GM23338 (cell line): Measurements from ENCODE around the gene GNAT3. TPM values are rescaled to one million over a fixed set of nuclear protein-coding genes. Genes with fewer than 3 reads are reported as not detected.

Source experiments
- ATAC-seq: fragments of 200-7000 bp; cut with Tn5 transposase; 3 replicates; pipeline ENCODE4 v1.9.1; 2020
- DNase-seq: peaks from one replicate; pipeline ENCODE4 v3.0.0-alpha.2; 2015; ENCODE audit warnings: low spot score
- H2AFZ ChIP-seq: fragments of 200-600 bp; sonication (generic); 2 replicates; pipeline ENCODE4 v1.8.0; 2016; ENCODE audit warnings: antibody characterized with exemption, mild to moderate bottlenecking, moderate library complexity
- H3F3A ChIP-seq: fragments of 200-600 bp; sonication (generic); replicated peaks from 2 replicates; pipeline ENCODE4 v1.8.0; 2017; ENCODE audit warnings: antibody characterized with exemption, mixed run types, low read depth
- H3K27ac ChIP-seq: fragments of 200-600 bp; sonication (generic); 2 replicates; pipeline ENCODE4 v1.6.1; 2016; ENCODE audit warnings: low read depth
- H3K27me3 ChIP-seq: fragments of 200-600 bp; sonication (generic); 2 replicates; pipeline ENCODE4 v1.8.0; 2016; ENCODE audit warnings: mild to moderate bottlenecking, mixed run types, moderate library complexity; ENCODE audit not compliant: insufficient read depth
- H3K36me3 ChIP-seq: fragments of 200-600 bp; sonication (generic); 2 replicates; pipeline ENCODE4 v1.8.0; 2016; ENCODE audit warnings: mild to moderate bottlenecking; ENCODE audit not compliant: insufficient read depth
- H3K4me1 ChIP-seq: fragments of 200-600 bp; sonication (generic); 2 replicates; pipeline ENCODE4 v1.8.0; 2016; ENCODE audit warnings: mild to moderate bottlenecking, moderate library complexity; ENCODE audit not compliant: insufficient read depth
- H3K4me2 ChIP-seq: fragments of 200-600 bp; sonication (generic); 2 replicates; pipeline ENCODE4 v1.7.1; 2017; ENCODE audit warnings: mixed run types
- H3K4me3 ChIP-seq: fragments of 200-600 bp; sonication (generic); 2 replicates; pipeline ENCODE4 v1.6.1; 2016; ENCODE audit warnings: mixed run types
- H3K79me2 ChIP-seq: fragments of 200-600 bp; sonication (generic); replicated peaks from 2 replicates; pipeline ENCODE4 v1.8.0; 2017; ENCODE audit warnings: mild to moderate bottlenecking; ENCODE audit not compliant: insufficient read depth
- H3K9me2 ChIP-seq: fragments of 200-600 bp; sonication (generic); 2 replicates; pipeline ENCODE4 v1.8.0; 2017; ENCODE audit not compliant: insufficient read depth
- H4K20me1 ChIP-seq: fragments of 200-600 bp; sonication (generic); replicated peaks from 2 replicates; pipeline ENCODE4 v1.8.0; 2017; ENCODE audit warnings: mild to moderate bottlenecking; ENCODE audit not compliant: insufficient read depth
- H3K27ac Mint-ChIP-seq: 2 replicates; pipeline ENCODE4 v1.8.0; 2020; ENCODE audit warnings: inconsistent platforms, mild to moderate bottlenecking, moderate library complexity, mixed read lengths
- H3K27me3 Mint-ChIP-seq: 3 replicates; pipeline ENCODE4 v1.8.0; 2022; ENCODE audit warnings: low read depth, mild to moderate bottlenecking, moderate library complexity, mixed read lengths, inconsistent platforms; ENCODE audit not compliant: insufficient read depth, poor library complexity
- H3K36me3 Mint-ChIP-seq: 3 replicates; pipeline ENCODE4 v1.8.0; 2021; ENCODE audit warnings: low read depth, mild to moderate bottlenecking, inconsistent platforms, moderate library complexity, mixed read lengths
- H3K4me1 Mint-ChIP-seq: 3 replicates; pipeline ENCODE4 v1.8.0; 2020; ENCODE audit warnings: mild to moderate bottlenecking, inconsistent platforms, mixed read lengths
- H3K4me3 Mint-ChIP-seq: 3 replicates; pipeline ENCODE4 v1.8.0; 2021; ENCODE audit warnings: moderate library complexity, mild to moderate bottlenecking, inconsistent platforms, mixed read lengths
- H3K9me3 Mint-ChIP-seq: 3 replicates; pipeline ENCODE4 v1.8.0; 2020; ENCODE audit warnings: moderate library complexity, mild to moderate bottlenecking, inconsistent platforms, mixed read lengths
- CREB1 ChIP-seq: fragments of 250-450 bp; sonication (Bioruptor Pico); IDR thresholded peaks from 2 replicates; pipeline ENCODE4 v1.5.0; 2020; ENCODE audit warnings: low read depth, mild to moderate bottlenecking, moderate library complexity
- EZH2 ChIP-seq: fragments of 200-600 bp; sonication (generic); IDR thresholded peaks from one replicate; pipeline ENCODE4 v1.8.0; 2017; ENCODE audit warnings: antibody characterized with exemption, mild to moderate bottlenecking, low read depth; ENCODE audit not compliant: unreplicated experiment
- EZH2phosphoT487 ChIP-seq: fragments of 200-600 bp; sonication (generic); IDR thresholded peaks from one replicate; pipeline ENCODE4 v1.8.1; 2018; ENCODE audit warnings: antibody characterized with exemption; ENCODE audit not compliant: unreplicated experiment
- JUNB ChIP-seq: IDR thresholded peaks from one replicate; pipeline ENCODE4 v1.6.1; 2016; ENCODE audit warnings: antibody characterized with exemption; ENCODE audit not compliant: unreplicated experiment
- NANOG ChIP-seq: IDR thresholded peaks from 2 replicates; pipeline ENCODE4 v1.6.1; 2016; ENCODE audit warnings: antibody characterized with exemption, borderline replicate concordance
- POLR2AphosphoS5 ChIP-seq: IDR thresholded peaks from 2 replicates; pipeline ENCODE4 v1.6.1; 2016; ENCODE audit warnings: antibody characterized with exemption, low read depth
- STAT1 ChIP-seq: IDR thresholded peaks from one replicate; pipeline ENCODE4 v1.6.1; 2016; ENCODE audit warnings: antibody characterized with exemption; ENCODE audit not compliant: unreplicated experiment
- ZNF114 ChIP-seq: fragments of 250-450 bp; sonication (Bioruptor Pico); IDR thresholded peaks from 2 replicates; pipeline ENCODE4 v1.5.0; 2020; ENCODE audit warnings: mild to moderate bottlenecking, moderate library complexity
- ZNF331 ChIP-seq: fragments of 250-450 bp; sonication (Bioruptor Pico); IDR thresholded peaks from 2 replicates; pipeline ENCODE4 v1.5.0; 2020; ENCODE audit warnings: low read depth, mild to moderate bottlenecking, moderate library complexity
- polyA plus RNA-seq: library from polyadenylated mRNA; unstranded; fragments of >200 nt; fragmentation: Nextera tagmentation; extraction: Ambion mirVana; gene quantifications from 2 replicates; pipeline ENCODE4 v1.2.1, GENCODE V29; 2016
- total RNA-seq: library from RNA; depleted of rRNA; stranded (reverse); fragments of >200 nt; shearing (Covaris generic); gene quantifications from 2 replicates; pipeline ENCODE4 v1.2.3, GENCODE V29; 2014
- TF ChIP-seq, protein P1 (sequence below): fragments of 250-450 bp; sonication (Bioruptor Pico); IDR thresholded peaks from 2 replicates; pipeline ENCODE4 v1.5.0; 2020; ENCODE audit warnings: mild to moderate bottlenecking, moderate library complexity
- TF ChIP-seq, protein P2 (sequence below): IDR thresholded peaks from one replicate; pipeline ENCODE4 v1.6.1; 2018; ENCODE audit warnings: antibody characterized with exemption; ENCODE audit not compliant: unreplicated experiment
- TF ChIP-seq, protein P3 (sequence below): IDR thresholded peaks from 2 replicates; pipeline ENCODE4 v1.6.1; 2016; ENCODE audit warnings: antibody characterized with exemption
- TF ChIP-seq, protein P4 (sequence below), 2 experiments: fragments of 200-600 bp in 1 of 2; sonication (generic) in 1 of 2; conservative IDR thresholded peaks; 2 replicates each; pipeline versions ENCODE4 v1.5.1 to v1.6.1; 2016 to 2017; ENCODE audit warnings: antibody characterized with exemption in 2 of 2, low read depth in 2 of 2, mild to moderate bottlenecking in 2 of 2, moderate library complexity in 1 of 2

The GNAT3 gene
- total and polyA plus RNA-seq, 2 experiments from 2014 or later: not detected

DNA sequence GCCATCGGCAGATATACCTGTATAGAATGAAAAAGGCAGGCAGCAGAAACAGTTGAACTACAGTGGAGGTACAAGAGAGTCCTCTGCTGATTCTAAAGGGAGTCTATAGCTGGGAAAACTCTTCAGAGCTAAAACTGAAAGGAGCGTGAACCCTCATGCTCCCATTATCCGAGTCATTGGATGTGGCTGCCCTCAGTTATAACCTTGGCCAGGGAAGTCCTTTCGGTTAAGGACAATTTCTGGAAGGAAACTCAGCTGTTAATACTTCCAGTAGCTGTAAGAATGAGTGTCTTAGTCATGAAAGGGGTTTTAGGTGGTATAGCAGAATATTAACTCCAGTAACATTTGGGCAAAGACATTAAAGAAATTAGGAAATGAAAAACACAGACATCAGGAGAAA lies 14.6 kb upstream of the GNAT3 start:
- no peaks in the 10 kb centered on the region; the same call in 1 of the 2 replicates for H3K36me3 ChIP-seq
- 0 out of 2 replicates have a peak overlapping the region, but pooled peaks have one; percentile 63 for H2AFZ ChIP-seq
- Mint-ChIP-seq H3K4me3 (no peak overlapping the region), H3K4me1 (no peaks in the 10 kb centered on the region), H3K27ac (no peak overlapping the region), H3K36me3 (no peaks in the 10 kb centered on the region), H3K27me3 (peaks cover 3% of the 10 kb centered on the region), H3K9me3 (no peaks in the 10 kb centered on the region)
- DNase-seq (no peak), ATAC-seq (no peak)
- H3K4me2 ChIP-seq: no peak overlapping the region
- no peaks in the 10 kb centered on the region for H3K27me3 ChIP-seq
- H3F3A ChIP-seq: no peaks in the 10 kb centered on the region
- no peaks in the 10 kb centered on the region for H4K20me1 ChIP-seq
- no peaks in the 10 kb centered on the region for H3K79me2 ChIP-seq
- H3K4me3 ChIP-seq: no peak overlapping the region
- TF ChIP-seq POLR2AphosphoS5 (no peak), JUNB (no peak), CREB1 (CRISPR knock-in tag) (no peak), ZNF331 (CRISPR knock-in tag) (no peak), EZH2phosphoT487 (no peak), ZNF114 (CRISPR knock-in tag) (no peak), EZH2 (no peak), STAT1 (no peak), NANOG (no peak)
- TF ChIP-seq, protein P1, sequence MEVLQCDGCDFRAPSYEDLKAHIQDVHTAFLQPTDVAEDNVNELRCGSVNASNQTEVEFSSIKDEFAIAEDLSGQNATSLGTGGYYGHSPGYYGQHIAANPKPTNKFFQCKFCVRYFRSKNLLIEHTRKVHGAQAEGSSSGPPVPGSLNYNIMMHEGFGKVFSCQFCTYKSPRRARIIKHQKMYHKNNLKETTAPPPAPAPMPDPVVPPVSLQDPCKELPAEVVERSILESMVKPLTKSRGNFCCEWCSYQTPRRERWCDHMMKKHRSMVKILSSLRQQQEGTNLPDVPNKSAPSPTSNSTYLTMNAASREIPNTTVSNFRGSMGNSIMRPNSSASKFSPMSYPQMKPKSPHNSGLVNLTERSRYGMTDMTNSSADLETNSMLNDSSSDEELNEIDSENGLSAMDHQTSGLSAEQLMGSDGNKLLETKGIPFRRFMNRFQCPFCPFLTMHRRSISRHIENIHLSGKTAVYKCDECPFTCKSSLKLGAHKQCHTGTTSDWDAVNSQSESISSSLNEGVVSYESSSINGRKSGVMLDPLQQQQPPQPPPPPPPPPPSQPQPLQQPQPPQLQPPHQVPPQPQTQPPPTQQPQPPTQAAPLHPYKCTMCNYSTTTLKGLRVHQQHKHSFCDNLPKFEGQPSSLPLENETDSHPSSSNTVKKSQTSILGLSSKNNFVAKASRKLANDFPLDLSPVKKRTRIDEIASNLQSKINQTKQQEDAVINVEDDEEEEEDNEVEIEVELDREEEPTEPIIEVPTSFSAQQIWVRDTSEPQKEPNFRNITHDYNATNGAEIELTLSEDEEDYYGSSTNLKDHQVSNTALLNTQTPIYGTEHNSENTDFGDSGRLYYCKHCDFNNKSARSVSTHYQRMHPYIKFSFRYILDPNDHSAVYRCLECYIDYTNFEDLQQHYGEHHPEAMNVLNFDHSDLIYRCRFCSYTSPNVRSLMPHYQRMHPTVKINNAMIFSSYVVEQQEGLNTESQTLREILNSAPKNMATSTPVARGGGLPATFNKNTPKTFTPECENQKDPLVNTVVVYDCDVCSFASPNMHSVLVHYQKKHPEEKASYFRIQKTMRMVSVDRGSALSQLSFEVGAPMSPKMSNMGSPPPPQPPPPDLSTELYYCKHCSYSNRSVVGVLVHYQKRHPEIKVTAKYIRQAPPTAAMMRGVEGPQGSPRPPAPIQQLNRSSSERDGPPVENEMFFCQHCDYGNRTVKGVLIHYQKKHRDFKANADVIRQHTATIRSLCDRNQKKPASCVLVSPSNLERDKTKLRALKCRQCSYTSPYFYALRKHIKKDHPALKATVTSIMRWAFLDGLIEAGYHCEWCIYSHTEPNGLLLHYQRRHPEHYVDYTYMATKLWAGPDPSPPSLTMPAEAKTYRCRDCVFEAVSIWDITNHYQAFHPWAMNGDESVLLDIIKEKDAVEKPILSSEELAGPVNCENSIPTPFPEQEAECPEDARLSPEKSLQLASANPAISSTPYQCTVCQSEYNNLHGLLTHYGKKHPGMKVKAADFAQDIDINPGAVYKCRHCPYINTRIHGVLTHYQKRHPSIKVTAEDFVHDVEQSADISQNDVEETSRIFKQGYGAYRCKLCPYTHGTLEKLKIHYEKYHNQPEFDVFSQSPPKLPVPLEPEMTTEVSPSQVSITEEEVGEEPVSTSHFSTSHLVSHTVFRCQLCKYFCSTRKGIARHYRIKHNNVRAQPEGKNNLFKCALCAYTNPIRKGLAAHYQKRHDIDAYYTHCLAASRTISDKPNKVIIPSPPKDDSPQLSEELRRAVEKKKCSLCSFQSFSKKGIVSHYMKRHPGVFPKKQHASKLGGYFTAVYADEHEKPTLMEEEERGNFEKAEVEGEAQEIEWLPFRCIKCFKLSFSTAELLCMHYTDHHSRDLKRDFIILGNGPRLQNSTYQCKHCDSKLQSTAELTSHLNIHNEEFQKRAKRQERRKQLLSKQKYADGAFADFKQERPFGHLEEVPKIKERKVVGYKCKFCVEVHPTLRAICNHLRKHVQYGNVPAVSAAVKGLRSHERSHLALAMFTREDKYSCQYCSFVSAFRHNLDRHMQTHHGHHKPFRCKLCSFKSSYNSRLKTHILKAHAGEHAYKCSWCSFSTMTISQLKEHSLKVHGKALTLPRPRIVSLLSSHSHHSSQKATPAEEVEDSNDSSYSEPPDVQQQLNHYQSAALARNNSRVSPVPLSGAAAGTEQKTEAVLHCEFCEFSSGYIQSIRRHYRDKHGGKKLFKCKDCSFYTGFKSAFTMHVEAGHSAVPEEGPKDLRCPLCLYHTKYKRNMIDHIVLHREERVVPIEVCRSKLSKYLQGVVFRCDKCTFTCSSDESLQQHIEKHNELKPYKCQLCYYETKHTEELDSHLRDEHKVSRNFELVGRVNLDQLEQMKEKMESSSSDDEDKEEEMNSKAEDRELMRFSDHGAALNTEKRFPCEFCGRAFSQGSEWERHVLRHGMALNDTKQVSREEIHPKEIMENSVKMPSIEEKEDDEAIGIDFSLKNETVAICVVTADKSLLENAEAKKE (CRISPR knock-in tag): no peak
- TF ChIP-seq, protein P2, sequence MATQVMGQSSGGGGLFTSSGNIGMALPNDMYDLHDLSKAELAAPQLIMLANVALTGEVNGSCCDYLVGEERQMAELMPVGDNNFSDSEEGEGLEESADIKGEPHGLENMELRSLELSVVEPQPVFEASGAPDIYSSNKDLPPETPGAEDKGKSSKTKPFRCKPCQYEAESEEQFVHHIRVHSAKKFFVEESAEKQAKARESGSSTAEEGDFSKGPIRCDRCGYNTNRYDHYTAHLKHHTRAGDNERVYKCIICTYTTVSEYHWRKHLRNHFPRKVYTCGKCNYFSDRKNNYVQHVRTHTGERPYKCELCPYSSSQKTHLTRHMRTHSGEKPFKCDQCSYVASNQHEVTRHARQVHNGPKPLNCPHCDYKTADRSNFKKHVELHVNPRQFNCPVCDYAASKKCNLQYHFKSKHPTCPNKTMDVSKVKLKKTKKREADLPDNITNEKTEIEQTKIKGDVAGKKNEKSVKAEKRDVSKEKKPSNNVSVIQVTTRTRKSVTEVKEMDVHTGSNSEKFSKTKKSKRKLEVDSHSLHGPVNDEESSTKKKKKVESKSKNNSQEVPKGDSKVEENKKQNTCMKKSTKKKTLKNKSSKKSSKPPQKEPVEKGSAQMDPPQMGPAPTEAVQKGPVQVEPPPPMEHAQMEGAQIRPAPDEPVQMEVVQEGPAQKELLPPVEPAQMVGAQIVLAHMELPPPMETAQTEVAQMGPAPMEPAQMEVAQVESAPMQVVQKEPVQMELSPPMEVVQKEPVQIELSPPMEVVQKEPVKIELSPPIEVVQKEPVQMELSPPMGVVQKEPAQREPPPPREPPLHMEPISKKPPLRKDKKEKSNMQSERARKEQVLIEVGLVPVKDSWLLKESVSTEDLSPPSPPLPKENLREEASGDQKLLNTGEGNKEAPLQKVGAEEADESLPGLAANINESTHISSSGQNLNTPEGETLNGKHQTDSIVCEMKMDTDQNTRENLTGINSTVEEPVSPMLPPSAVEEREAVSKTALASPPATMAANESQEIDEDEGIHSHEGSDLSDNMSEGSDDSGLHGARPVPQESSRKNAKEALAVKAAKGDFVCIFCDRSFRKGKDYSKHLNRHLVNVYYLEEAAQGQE: no peak
- TF ChIP-seq, protein P3, sequence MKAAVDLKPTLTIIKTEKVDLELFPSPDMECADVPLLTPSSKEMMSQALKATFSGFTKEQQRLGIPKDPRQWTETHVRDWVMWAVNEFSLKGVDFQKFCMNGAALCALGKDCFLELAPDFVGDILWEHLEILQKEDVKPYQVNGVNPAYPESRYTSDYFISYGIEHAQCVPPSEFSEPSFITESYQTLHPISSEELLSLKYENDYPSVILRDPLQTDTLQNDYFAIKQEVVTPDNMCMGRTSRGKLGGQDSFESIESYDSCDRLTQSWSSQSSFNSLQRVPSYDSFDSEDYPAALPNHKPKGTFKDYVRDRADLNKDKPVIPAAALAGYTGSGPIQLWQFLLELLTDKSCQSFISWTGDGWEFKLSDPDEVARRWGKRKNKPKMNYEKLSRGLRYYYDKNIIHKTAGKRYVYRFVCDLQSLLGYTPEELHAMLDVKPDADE: no peak
- TF ChIP-seq, protein P4, sequence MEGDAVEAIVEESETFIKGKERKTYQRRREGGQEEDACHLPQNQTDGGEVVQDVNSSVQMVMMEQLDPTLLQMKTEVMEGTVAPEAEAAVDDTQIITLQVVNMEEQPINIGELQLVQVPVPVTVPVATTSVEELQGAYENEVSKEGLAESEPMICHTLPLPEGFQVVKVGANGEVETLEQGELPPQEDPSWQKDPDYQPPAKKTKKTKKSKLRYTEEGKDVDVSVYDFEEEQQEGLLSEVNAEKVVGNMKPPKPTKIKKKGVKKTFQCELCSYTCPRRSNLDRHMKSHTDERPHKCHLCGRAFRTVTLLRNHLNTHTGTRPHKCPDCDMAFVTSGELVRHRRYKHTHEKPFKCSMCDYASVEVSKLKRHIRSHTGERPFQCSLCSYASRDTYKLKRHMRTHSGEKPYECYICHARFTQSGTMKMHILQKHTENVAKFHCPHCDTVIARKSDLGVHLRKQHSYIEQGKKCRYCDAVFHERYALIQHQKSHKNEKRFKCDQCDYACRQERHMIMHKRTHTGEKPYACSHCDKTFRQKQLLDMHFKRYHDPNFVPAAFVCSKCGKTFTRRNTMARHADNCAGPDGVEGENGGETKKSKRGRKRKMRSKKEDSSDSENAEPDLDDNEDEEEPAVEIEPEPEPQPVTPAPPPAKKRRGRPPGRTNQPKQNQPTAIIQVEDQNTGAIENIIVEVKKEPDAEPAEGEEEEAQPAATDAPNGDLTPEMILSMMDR (conservative IDR thresholded peaks at IDR 0.05; ENCODE audit: low read depth in 2 of 2): no peak
- no peaks in the 10 kb centered on the region for H3K4me1 ChIP-seq
- no peak overlapping the region for H3K27ac ChIP-seq
- peaks cover 7% of the 10 kb centered on the region; the same call in 1 of the 2 replicates for H3K9me2 ChIP-seq
